GM12878 (cell line): ENCODE data around the gene HMGCS1. TPM values are rescaled to one million over a fixed set of nuclear protein-coding genes. Genes with fewer than 3 reads are reported as not detected.

Source experiments
- ATAC-seq: fragments of 200-7000 bp; cut with Tn5 transposase; 3 replicates; pipeline ENCODE4 v1.9.1; 2020; ENCODE audit warnings: mild to moderate bottlenecking, moderate library complexity
- BruUV-seq: library from RNA; stranded (reverse); fragments of 400-500 nt; replicated peaks from 2 replicates; lab custom pipeline; 2021; lab: Mats Ljungman, UMichigan
- CTCF ChIA-PET: fragments of 300-600 bp; sonication (Branson Sonifier 250); formaldehyde crosslinking; extraction: SDS; loops from one replicate; lab custom pipeline; 2021; ENCODE audit warnings: inconsistent platforms; lab: Yijun Ruan, JAX
- POLR2A ChIA-PET: fragments of 350-600 bp; formaldehyde crosslinking; extraction: SDS; loops from one replicate; lab custom pipeline; 2021; ENCODE audit warnings: inconsistent platforms; lab: Charles Lee
- RAD21 ChIA-PET: fragments of 300-600 bp; sonication (Branson Sonifier 250); formaldehyde crosslinking; loops from one replicate; lab custom pipeline; 2023; ENCODE audit warnings: antibody characterized with exemption; ENCODE audit not compliant: unreplicated experiment; lab: Charles Lee
- SMC1A ChIA-PET: fragments of 300-600 bp; sonication (Branson Sonifier 250); formaldehyde crosslinking; loops from one replicate; lab custom pipeline; 2023; ENCODE audit not compliant: unreplicated experiment, uncharacterized antibody; lab: Charles Lee
- DNase-seq: peaks from one replicate; pipeline ENCODE4 v3.0.0-alpha.2; 2011; ENCODE audit warnings: low read depth, low spot score
- FAIRE-seq: peaks from 3 replicates; lab custom pipeline; 2011; peaks lifted over from hg19 to GRCh38; lab: Jason Lieb, UNC
- H2AFZ ChIP-seq: 2 replicates; pipeline ENCODE4 v1.6.0; 2011; ENCODE audit warnings: low read depth, low read length, control low read depth; ENCODE audit not compliant: control insufficient read depth
- H3K27ac ChIP-seq: 2 replicates; pipeline ENCODE4 v1.5.1; 2011; ENCODE audit warnings: control low read depth; ENCODE audit not compliant: control insufficient read depth, insufficient read depth
- H3K27me3 ChIP-seq, 2 experiments: replicated peaks in 1 of 2; 2 replicates each; pipeline versions ENCODE4 v1.6.0 to v1.6.1; 2011; ENCODE audit warnings: low read length in 1 of 2; ENCODE audit not compliant: control insufficient read depth in 2 of 2, insufficient read depth in 2 of 2
- H3K36me3 ChIP-seq, 2 experiments: 2 replicates each; pipeline ENCODE4 v1.5.1; 2011; ENCODE audit warnings: low read length in 1 of 2; ENCODE audit not compliant: control insufficient read depth in 2 of 2, insufficient read depth in 2 of 2
- H3K4me1 ChIP-seq: 2 replicates; pipeline ENCODE4 v1.6.1; 2011; ENCODE audit warnings: mild to moderate bottlenecking, low read length, moderate library complexity, mixed read lengths; ENCODE audit not compliant: control insufficient read depth, insufficient read depth
- H3K4me2 ChIP-seq: 2 replicates; pipeline ENCODE4 v1.6.0; 2011; ENCODE audit warnings: control low read depth; ENCODE audit not compliant: control insufficient read depth, insufficient read depth
- H3K4me3 ChIP-seq: fragments of 200-600 bp; sonication (generic); 2 replicates; pipeline ENCODE4 v1.5.1; 2016
- H3K79me2 ChIP-seq: 2 replicates; pipeline ENCODE4 v1.6.0; 2011; ENCODE audit warnings: low read length; ENCODE audit not compliant: control insufficient read depth, insufficient read depth
- H3K9ac ChIP-seq: 2 replicates; pipeline ENCODE4 v1.8.0; 2011; ENCODE audit warnings: low read length, control low read depth, mixed read lengths; ENCODE audit not compliant: control insufficient read depth, insufficient read depth
- H3K9me3 ChIP-seq: replicated peaks from 3 replicates; pipeline ENCODE4 v1.5.1; 2011; ENCODE audit warnings: mild to moderate bottlenecking, low read length; ENCODE audit not compliant: control insufficient read depth, insufficient read depth
- H4K20me1 ChIP-seq: 2 replicates; pipeline ENCODE4 v1.6.0; 2011; ENCODE audit not compliant: control insufficient read depth, insufficient read depth
- BCLAF1 ChIP-seq: fragments of 450-650 bp; IDR thresholded peaks from 2 replicates; pipeline ENCODE4 v1.6.1; 2017; ENCODE audit warnings: antibody characterized with exemption, mild to moderate bottlenecking, moderate library complexity
- CREM ChIP-seq: IDR thresholded peaks from 2 replicates; pipeline ENCODE4 v1.6.1; 2014; ENCODE audit warnings: antibody characterized with exemption, low read depth
- FOXM1 ChIP-seq: IDR thresholded peaks from 2 replicates; pipeline ENCODE4 v1.6.1; 2012; ENCODE audit warnings: low read depth, mild to moderate bottlenecking, inconsistent platforms, low read length, moderate library complexity
- HCFC1 ChIP-seq: fragments of 150-350 bp; IDR thresholded peaks from 2 replicates; pipeline ENCODE4 v1.6.1; 2014; ENCODE audit warnings: low read length
- HDAC6 ChIP-seq: fragments of 200-600 bp; sonication (generic); IDR thresholded peaks from one replicate; pipeline ENCODE4 v1.8.0; 2017; ENCODE audit warnings: antibody characterized with exemption; ENCODE audit not compliant: unreplicated experiment
- JUND ChIP-seq: IDR thresholded peaks from 2 replicates; pipeline ENCODE4 v1.6.1; 2012; ENCODE audit warnings: low read depth, mild to moderate bottlenecking, low read length, improper control_type of control experiment, moderate library complexity
- PML ChIP-seq: IDR thresholded peaks from 2 replicates; pipeline ENCODE4 v1.6.1; 2012; ENCODE audit warnings: low read length, inconsistent platforms
- WGBS: methylation state at CpG from one replicate; pipeline ENCODE4 v1.1.6; 2016; ENCODE audit warnings: low lambda C conversion rate; ENCODE audit not compliant: insufficient replicate concordance, insufficient coverage; ENCODE audit errors: missing lambda C conversion rate; 5-methylcytosine and 5-hydroxymethylcytosine counted together
- in situ Hi-C: fragments of 300-500 bp; cut with MboI; formaldehyde crosslinking; loops from 9 replicates; pipeline ENCODE4 v1.14.3; 2018; ENCODE audit warnings: mixed read lengths
- intact Hi-C: fragments of 100-400 bp; cut with micrococcal nuclease; formaldehyde crosslinking; loops from one replicate; pipeline ENCODE4 v1.14.2; 2022; ENCODE audit not compliant: unreplicated experiment
- polyA plus RNA-seq, 11 experiments: library from polyadenylated mRNA; depleted of rRNA in 4 of 11; unstranded in 6 of 11; stranded (reverse) in 5 of 11; fragments of >200 nt; fragmentation: Nextera tagmentation in 4 of 11; fragmentation: Illumina TruSeq in 1 of 11; extraction: Ambion mirVana in 4 of 11; extraction: Trizol in 1 of 11; gene quantifications; 1 replicate in 1 of 11; 2 replicates in 10 of 11; pipeline versions ENCODE4 v1.2.1 to v1.2.3, GENCODE V29; 2011 to 2016; ENCODE audit warnings: inconsistent platforms in 2 of 11, missing spikeins in 2 of 11, low read depth in 1 of 11
- total RNA-seq, 4 experiments: library from RNA; depleted of rRNA in 3 of 4; stranded (reverse); fragments of >200 nt in 3 of 4; fragmentation: Illumina TruSeq in 1 of 4; extraction: Trizol in 1 of 4; gene quantifications; 2 replicates each; pipeline versions ENCODE4 v1.2.1 to v1.2.3, GENCODE V29; 2013 to 2021
- TF ChIP-seq, protein P1 (sequence below): fragments of 450-650 bp; IDR thresholded peaks from 2 replicates; pipeline ENCODE4 v1.6.1; 2018; ENCODE audit warnings: borderline replicate concordance, mild to moderate bottlenecking; ENCODE audit not compliant: partially characterized antibody

HMGCS1 gene
- total and polyA plus RNA-seq, 10 of the 15 experiments (the other 5 are each of a cell fraction or from before 2014, with no cell fraction given): 24.0 to 193 (median 108) TPM

DNA sequence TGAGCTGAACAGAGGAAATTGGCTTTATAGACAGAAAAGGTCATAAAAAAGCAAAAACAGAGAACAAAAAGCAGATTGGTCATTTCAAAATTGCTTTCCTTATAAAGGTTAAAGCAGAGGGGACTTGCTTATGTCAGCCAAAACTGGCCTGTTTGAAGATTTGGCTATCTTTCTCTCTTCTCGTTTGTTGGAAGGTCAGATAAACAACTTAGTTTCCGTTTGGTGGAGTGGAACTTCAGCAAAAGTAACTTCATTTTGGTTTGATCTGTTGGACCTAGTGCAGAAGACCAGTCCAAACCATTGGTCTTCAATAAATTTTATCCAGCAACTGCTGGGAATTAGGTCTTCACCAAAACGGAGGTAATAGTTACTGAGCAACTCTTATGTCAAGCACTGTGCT lies 45.1 kb upstream of the HMGCS1 start:
- no peak overlapping the region for H3K4me3 ChIP-seq
- BruUV-seq: no TSS peak
- peaks cover 5% of the 10 kb centered on the region; the same call in 2 of the 3 replicates for H3K9me3 ChIP-seq
- no peak overlapping the region for H3K27ac ChIP-seq
- in situ Hi-C loops (no loop called here), intact Hi-C loops (no loop called here)
- RAD21 ChIA-PET: no interaction called here
- 10% methylated on average over 3 of the region's 3 CpGs for WGBS
- DNase-seq (no peak), ATAC-seq (no peak), FAIRE-seq (no peak)
- TF ChIP-seq FOXM1 (no peak), HDAC6 (no peak), JUND (no peak), BCLAF1 (no peak), PML (no peak), HCFC1 (no peak), CREM (no peak)
- TF ChIP-seq, protein P1, sequence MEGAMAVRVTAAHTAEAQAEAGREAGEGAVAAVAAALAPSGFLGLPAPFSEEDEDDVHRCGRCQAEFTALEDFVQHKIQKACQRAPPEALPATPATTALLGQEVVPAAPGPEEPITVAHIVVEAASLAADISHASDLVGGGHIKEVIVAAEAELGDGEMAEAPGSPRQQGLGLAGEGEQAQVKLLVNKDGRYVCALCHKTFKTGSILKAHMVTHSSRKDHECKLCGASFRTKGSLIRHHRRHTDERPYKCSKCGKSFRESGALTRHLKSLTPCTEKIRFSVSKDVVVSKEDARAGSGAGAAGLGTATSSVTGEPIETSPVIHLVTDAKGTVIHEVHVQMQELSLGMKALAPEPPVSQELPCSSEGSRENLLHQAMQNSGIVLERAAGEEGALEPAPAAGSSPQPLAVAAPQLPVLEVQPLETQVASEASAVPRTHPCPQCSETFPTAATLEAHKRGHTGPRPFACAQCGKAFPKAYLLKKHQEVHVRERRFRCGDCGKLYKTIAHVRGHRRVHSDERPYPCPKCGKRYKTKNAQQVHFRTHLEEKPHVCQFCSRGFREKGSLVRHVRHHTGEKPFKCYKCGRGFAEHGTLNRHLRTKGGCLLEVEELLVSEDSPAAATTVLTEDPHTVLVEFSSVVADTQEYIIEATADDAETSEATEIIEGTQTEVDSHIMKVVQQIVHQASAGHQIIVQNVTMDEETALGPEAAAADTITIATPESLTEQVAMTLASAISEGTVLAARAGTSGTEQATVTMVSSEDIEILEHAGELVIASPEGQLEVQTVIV: no peak
- H2AFZ ChIP-seq: no peak overlapping the region
- POLR2A ChIA-PET: no interaction called here
- H3K27me3 ChIP-seq: no peaks in the 10 kb centered on the region
- H3K4me1 ChIP-seq: no peaks in the 10 kb centered on the region
- no peak overlapping the region for H3K4me2 ChIP-seq
- H3K79me2 ChIP-seq: no peaks in the 10 kb centered on the region
- no peak overlapping the region for H3K9ac ChIP-seq
- H3K36me3 ChIP-seq: no peaks in the 10 kb centered on the region
- CTCF ChIA-PET: interaction anchor here (1.2 kb wide), 1 partner anchor 30 kb away, joined by 3 read pairs; no protein-coding TSS in a partner anchor
- no peaks in the 10 kb centered on the region for H4K20me1 ChIP-seq
- SMC1A ChIA-PET: no interaction called here
